ENCODE measurements around the gene MTF1.

The MTF1 gene

DNA sequence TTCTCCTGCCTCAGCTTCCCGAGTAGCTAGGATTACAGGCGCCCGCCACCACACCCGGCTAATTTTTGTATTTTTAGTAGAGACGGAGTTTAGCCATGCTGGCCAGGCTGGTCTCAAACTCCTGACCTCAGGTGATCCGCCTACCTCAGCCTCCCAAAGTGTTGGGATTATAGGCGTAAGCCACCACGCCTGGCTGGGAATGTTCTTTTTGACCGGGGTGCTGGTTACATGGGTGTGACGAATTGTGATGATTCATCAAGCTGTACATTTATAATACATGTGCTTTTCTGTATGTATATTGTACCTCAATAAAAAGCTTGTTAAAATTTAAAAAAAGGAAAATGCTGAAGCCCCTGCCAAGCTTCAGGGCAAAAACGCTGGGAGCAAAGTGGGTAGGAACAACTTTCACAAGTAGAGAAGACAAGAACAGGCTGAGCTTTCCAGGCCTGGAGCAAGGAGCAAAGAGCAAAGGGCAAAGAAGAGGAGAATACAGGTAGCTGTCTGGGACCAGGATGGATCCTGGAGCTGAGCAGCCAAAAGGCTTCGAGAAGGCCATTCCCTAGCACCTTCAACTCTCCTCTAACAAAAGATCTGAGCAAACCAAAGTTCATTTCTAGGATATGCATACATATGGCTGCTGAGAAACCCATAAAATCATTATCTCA lies 30.9 kb downstream of the MTF1 start:
- DNase-seq (ENCODE audit: low spot score), result no peak

- no peak for DNase-seq (ENCODE audit: low spot score)
Measured at GRCh38 chr1:37825506-37825905, 33.9 kb downstream of the MTF1 start.

DNA sequence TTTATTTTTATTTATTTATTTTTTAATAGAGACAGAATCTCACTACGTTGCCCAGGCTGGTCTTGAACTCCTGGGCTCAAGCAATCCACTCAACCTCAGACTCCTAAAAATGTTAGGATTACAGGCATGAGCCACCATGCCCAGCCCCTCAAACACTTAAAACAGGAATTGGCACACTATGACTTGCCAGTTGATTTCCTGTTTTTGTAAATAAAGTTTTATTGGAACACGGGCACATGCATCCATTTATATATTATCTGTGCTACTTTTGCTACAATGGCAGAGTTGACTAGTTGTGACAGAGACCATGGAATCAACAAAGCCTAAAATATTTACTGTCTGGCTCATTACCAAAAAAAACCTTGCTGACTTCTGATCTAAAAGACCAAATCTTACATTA lies 35.4 kb downstream of the MTF1 start:
- no peak for DNase-seq (ENCODE audit: low spot score)

GRCh38 chr1:37822906-37823815 lies 36.2 kb downstream of the MTF1 start:
- DNase-seq (ENCODE audit: low spot score), result no peak

- DNase-seq (ENCODE audit: low spot score), result no peak
Measured at GRCh38 chr1:37821481-37821880, 37.9 kb downstream of the MTF1 start.

GRCh38 chr1:37817481-37817880 lies 41.9 kb downstream of the MTF1 start:
- no peak for DNase-seq (ENCODE audit: low spot score)

GRCh38 chr1:37814252-37814651 lies 45.1 kb downstream of the MTF1 start:
- DNase-seq (ENCODE audit: low spot score), result no peak

- DNase-seq (ENCODE audit: low spot score), result no peak
Measured at GRCh38 chr1:37813529-37814145, 45.8 kb downstream of the MTF1 start.

DNA sequence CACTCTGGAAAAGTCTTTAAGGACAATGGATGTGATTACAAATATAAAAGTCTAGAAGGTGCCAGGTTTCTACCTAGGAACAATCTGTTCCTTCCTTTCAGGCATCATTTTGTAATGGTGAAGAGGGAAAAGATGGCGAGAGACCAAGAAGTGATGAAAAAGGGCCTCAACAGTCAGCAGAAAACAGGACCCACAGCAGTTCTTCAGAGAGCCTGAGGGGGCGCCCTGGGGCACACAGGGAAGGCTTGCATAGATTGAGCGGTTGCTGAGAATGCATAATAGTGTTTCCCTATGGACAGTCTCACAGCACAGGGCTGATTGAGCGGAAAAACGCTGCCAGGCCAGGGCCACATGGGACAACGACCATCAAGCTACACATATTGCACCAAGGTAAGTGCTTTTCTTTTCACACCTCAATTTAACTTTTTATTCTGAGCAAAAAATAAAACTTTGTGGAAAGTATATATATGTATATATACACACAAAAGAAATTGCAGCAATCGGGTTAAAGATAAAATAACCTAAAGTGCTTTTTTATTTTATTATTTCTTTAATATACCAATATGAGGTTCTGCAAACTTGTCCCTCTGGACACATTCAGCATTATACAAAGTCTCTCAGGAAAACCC lies 48.3 kb downstream of the MTF1 start:
- DNase-seq (ENCODE audit: low spot score), result peak; percentile 71

GRCh38 chr1:37809942-37810341 lies 49.5 kb downstream of the MTF1 start:
- DNase-seq (ENCODE audit: low spot score), result no peak

DNA sequence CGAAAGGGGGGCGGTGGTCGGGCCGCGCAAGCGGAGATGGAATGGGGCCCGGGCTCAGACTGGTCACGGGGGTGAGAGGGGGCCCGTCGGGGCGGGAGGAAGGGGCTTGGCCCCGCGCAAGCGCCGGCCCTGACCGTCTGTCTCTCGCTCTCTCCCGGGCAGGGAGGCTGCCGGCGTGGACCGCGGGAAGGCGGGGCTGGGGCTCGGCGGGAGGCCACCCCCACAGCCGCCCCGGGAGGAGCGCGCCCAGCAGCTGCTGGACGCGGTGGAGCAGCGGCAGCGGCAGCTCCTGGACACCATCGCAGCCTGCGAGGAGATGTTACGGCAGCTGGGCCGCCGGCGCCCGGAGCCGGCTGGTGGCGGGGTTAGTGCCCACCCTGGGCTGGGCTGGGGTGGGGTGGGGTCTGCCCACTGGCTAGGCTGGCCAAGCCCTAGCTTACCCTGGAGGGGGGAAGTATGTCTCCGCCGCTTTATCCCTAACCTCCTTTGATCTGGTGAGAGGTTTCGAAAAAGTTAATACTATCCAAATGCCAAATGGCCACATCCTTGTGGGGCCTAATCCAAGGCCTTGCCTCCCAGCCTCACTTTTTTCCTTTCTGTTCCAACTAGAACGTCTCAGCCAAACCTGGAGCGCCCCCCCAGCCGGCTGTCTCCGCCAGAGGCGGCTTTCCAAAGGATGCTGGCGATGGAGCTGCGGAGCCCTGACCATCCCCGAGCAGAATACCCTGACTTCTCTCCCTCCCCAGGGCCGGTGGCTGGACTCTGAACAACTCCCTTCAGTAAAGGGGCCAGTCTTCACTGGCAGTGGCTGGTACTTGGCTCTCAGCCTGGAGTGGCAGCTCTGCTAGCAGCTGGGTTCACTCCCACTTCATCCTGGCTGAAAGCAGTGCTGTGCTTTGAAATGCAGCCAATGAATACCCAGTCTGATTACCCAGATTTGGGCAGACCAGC lies 50.7 kb downstream of the MTF1 start:
- peak; percentile 64 for DNase-seq (ENCODE audit: low spot score)

DNA sequence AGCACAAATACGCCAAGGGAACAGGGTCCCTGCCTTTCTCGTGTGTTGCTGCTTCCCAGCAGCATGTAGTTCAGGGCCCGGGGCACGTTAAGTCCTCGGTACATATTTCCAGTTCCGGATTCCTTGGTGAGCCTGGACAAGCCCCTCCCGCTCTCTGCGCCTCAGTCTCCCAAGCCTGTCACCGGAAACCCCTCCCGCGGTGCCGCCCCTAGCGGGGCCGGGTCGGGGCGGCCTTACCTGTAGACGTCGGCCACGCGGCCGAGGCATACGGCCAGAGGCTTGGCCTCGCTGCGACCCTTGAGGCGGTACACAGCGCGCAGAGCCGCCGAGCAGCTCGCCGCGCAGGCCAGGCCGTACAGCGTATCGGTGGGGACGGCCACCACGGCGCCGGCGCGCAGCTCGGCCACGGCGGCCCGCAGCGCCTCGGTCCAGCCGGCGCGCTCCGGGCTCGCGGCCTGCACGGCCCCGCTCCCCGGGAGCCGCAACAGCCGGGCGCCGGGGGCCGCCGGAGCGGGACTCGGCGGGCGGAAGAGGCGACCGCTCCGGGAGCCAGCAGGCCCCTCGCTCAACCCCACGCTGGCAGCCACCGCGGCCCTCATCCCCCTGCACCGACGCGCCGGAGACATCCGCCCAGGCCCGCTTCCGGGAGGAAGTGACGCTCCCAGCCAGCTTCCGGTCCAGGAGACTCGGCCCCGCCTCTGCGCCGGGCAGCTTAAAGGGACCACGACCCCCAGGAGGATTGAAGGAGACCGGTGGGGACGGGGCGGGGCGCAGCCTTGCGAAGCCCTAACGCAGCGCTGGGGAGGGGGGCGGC lies 51.6 kb downstream of the MTF1 start, which contains the start of the genes C1orf122 and YRDC:
TSS of gene C1orf122 (plus strand) at position 236 of the 814 bp plus-strand sequence. CDS start 615 bp downstream, outside the sequence.
TSS of gene YRDC (minus strand) at position 654 of the 814 bp plus-strand sequence. CDS start at position 626, 28 bp downstream.
- peak; percentile 96 for DNase-seq (ENCODE audit: low spot score)

GRCh38 chr1:37807220-37807554 lies 52.2 kb downstream of the MTF1 start:
- no peak for DNase-seq (ENCODE audit: low spot score)

DNA sequence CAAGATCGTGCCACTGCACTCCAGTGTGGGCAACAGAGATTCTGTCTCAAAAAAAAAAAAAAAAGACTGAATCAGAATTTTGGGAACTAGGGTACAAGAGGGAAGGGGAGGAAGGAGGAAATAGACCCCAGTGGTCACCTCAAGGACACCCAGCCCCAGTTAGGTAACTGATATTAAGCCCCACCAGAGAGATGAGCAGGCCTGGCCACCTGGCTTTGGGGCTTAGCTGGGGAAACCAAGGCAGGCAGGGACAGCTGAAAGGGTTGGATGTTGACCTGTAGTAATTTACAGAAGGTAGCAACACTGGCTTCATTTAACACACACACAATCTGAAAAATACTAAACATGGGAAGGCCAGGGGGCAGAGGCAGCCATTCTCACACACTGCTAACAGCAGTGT lies 57.0 kb downstream of the MTF1 start:
- no peak for DNase-seq (ENCODE audit: low spot score)

- DNase-seq (ENCODE audit: low spot score), result no peak
Measured at GRCh38 chr1:37797750-37798345, 61.5 kb downstream of the MTF1 start.

- DNase-seq (ENCODE audit: low spot score), result peak; percentile 58
Measured at GRCh38 chr1:37795340-37796125, 63.9 kb downstream of the MTF1 start.

GRCh38 chr1:37794372-37795339 lies 64.7 kb downstream of the MTF1 start:
- no peak for DNase-seq (ENCODE audit: low spot score)
